ENCODE measurements around the gene LDLRAP1.

DNA sequence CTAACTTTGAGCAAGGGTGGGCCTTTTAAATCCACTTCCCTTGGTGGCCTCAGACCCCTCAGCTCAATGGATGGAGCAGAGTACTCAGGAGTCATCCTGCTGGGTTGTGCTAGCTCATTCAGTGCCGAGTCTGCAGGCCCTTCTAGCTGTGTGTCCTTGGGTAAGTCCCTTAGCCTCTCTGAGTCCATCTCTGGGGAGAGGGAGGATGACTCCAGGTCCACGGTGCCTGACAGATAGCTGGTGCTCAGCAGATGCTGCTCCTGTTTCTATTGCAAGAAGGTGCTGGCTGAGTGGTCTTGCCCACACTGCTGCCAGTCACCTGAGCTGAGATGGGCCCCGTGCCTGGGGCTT is 11.0 kb downstream of the LDLRAP1 start:
- TF ChIP-seq POLR2A (IDR thresholded peaks at IDR 0.05; ENCODE audit: low read depth, low read length) (no peak), POLR2AphosphoS5 (IDR thresholded peaks at IDR 0.05; ENCODE audit: low read depth, low read length) (no peak), POU2F2 (IDR thresholded peaks at IDR 0.05; ENCODE audit: low read depth, low read length) (no peak), PAX5 (IDR thresholded peaks at IDR 0.05; ENCODE audit: insufficient read depth, low read length, severe bottlenecking) (no peak), SPI1 (IDR thresholded peaks at IDR 0.05; ENCODE audit: low read depth, low read length) (no peak)

Data from GM12891 (cell line).